Loucy (cell line): ENCODE measurements around the gene PRCP.

Source experiments
- EZH2phosphoT487 ChIP-seq: fragments of 200-600 bp; IDR thresholded peaks from 2 replicates; pipeline ENCODE4 v1.6.1; 2018; ENCODE audit warnings: antibody characterized with exemption, mild to moderate bottlenecking, moderate library complexity, borderline replicate concordance
- TF ChIP-seq, protein P1 (sequence below): fragments of 200-600 bp; sonication (generic); conservative IDR thresholded peaks from 2 replicates; pipeline ENCODE4 v1.5.1; 2014; ENCODE audit warnings: mild to moderate bottlenecking, antibody characterized with exemption, low read length

DNA sequence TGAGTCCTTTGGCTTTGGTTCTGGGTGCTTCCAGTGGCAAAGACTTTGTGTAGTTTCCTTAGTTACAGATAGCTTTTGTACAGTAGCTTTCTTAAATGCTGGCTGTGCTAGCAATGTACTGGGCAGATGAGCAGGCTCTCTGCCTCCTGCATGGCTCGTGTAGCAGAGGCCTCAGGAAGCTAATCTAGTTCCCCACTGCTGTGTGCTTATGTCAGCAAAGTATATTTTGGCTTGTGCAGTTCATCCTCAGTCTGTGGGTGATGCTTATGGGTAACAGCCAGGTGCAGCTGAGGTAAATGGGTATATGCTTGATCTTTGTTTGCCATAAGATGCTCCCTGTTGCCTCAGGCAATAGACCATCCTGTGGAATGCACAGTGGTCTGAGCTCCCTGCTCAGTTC is 97.5 kb downstream of the PRCP start:
- TF ChIP-seq, protein P1, sequence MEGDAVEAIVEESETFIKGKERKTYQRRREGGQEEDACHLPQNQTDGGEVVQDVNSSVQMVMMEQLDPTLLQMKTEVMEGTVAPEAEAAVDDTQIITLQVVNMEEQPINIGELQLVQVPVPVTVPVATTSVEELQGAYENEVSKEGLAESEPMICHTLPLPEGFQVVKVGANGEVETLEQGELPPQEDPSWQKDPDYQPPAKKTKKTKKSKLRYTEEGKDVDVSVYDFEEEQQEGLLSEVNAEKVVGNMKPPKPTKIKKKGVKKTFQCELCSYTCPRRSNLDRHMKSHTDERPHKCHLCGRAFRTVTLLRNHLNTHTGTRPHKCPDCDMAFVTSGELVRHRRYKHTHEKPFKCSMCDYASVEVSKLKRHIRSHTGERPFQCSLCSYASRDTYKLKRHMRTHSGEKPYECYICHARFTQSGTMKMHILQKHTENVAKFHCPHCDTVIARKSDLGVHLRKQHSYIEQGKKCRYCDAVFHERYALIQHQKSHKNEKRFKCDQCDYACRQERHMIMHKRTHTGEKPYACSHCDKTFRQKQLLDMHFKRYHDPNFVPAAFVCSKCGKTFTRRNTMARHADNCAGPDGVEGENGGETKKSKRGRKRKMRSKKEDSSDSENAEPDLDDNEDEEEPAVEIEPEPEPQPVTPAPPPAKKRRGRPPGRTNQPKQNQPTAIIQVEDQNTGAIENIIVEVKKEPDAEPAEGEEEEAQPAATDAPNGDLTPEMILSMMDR = no peak
- no peak for TF ChIP-seq EZH2phosphoT487
